GM12878 (cell line): ENCODE measurements around the gene VPS18. TPM values are rescaled to one million over a fixed set of nuclear protein-coding genes. Genes with fewer than 3 reads are reported as not detected.

Experiments used
- ATAC-seq: fragments of 200-7000 bp; cut with Tn5 transposase; 3 replicates; pipeline ENCODE4 v1.9.1; 2020; ENCODE audit warnings: mild to moderate bottlenecking, moderate library complexity
- BruUV-seq: library from RNA; stranded (reverse); fragments of 400-500 nt; replicated peaks from 2 replicates; lab custom pipeline; 2021; lab: Mats Ljungman, UMichigan
- CTCF ChIA-PET: fragments of 300-600 bp; sonication (Branson Sonifier 250); formaldehyde crosslinking; extraction: SDS; loops from one replicate; lab custom pipeline; 2021; ENCODE audit warnings: inconsistent platforms; lab: Yijun Ruan, JAX
- POLR2A ChIA-PET: fragments of 350-600 bp; formaldehyde crosslinking; extraction: SDS; loops from one replicate; lab custom pipeline; 2021; ENCODE audit warnings: inconsistent platforms; lab: Charles Lee
- RAD21 ChIA-PET: fragments of 300-600 bp; sonication (Branson Sonifier 250); formaldehyde crosslinking; loops from one replicate; lab custom pipeline; 2023; ENCODE audit warnings: antibody characterized with exemption; ENCODE audit not compliant: unreplicated experiment; lab: Charles Lee
- SMC1A ChIA-PET: fragments of 300-600 bp; sonication (Branson Sonifier 250); formaldehyde crosslinking; loops from one replicate; lab custom pipeline; 2023; ENCODE audit not compliant: unreplicated experiment, uncharacterized antibody; lab: Charles Lee
- DNase-seq: peaks from one replicate; pipeline ENCODE4 v3.0.0-alpha.2; 2011; ENCODE audit warnings: low read depth, low spot score
- FAIRE-seq: peaks from 3 replicates; lab custom pipeline; 2011; peaks lifted over from hg19 to GRCh38; lab: Jason Lieb, UNC
- H2AFZ ChIP-seq: 2 replicates; pipeline ENCODE4 v1.6.0; 2011; ENCODE audit warnings: low read depth, low read length, control low read depth; ENCODE audit not compliant: control insufficient read depth
- H3K27ac ChIP-seq: 2 replicates; pipeline ENCODE4 v1.5.1; 2011; ENCODE audit warnings: control low read depth; ENCODE audit not compliant: control insufficient read depth, insufficient read depth
- H3K27me3 ChIP-seq, 2 experiments: replicated peaks in 1 of 2; 2 replicates each; pipeline versions ENCODE4 v1.6.0 to v1.6.1; 2011; ENCODE audit warnings: low read length in 1 of 2; ENCODE audit not compliant: control insufficient read depth in 2 of 2, insufficient read depth in 2 of 2
- H3K36me3 ChIP-seq, 2 experiments: 2 replicates each; pipeline ENCODE4 v1.5.1; 2011; ENCODE audit warnings: low read length in 1 of 2; ENCODE audit not compliant: control insufficient read depth in 2 of 2, insufficient read depth in 2 of 2
- H3K4me1 ChIP-seq: 2 replicates; pipeline ENCODE4 v1.6.1; 2011; ENCODE audit warnings: mild to moderate bottlenecking, low read length, moderate library complexity, mixed read lengths; ENCODE audit not compliant: control insufficient read depth, insufficient read depth
- H3K4me2 ChIP-seq: 2 replicates; pipeline ENCODE4 v1.6.0; 2011; ENCODE audit warnings: control low read depth; ENCODE audit not compliant: control insufficient read depth, insufficient read depth
- H3K4me3 ChIP-seq: fragments of 200-600 bp; sonication (generic); 2 replicates; pipeline ENCODE4 v1.5.1; 2016
- H3K79me2 ChIP-seq: 2 replicates; pipeline ENCODE4 v1.6.0; 2011; ENCODE audit warnings: low read length; ENCODE audit not compliant: control insufficient read depth, insufficient read depth
- H3K9ac ChIP-seq: 2 replicates; pipeline ENCODE4 v1.8.0; 2011; ENCODE audit warnings: low read length, control low read depth, mixed read lengths; ENCODE audit not compliant: control insufficient read depth, insufficient read depth
- H3K9me3 ChIP-seq: replicated peaks from 3 replicates; pipeline ENCODE4 v1.5.1; 2011; ENCODE audit warnings: mild to moderate bottlenecking, low read length; ENCODE audit not compliant: control insufficient read depth, insufficient read depth
- H4K20me1 ChIP-seq: 2 replicates; pipeline ENCODE4 v1.6.0; 2011; ENCODE audit not compliant: control insufficient read depth, insufficient read depth
- IKZF1 ChIP-seq: fragments of 450-650 bp; conservative IDR thresholded peaks from 2 replicates; pipeline ENCODE4 v1.6.1; 2017; ENCODE audit warnings: antibody characterized with exemption, mild to moderate bottlenecking
- POLR2A ChIP-seq: IDR thresholded peaks from 2 replicates; pipeline ENCODE4 v1.6.1; 2011; ENCODE audit warnings: low read depth, mild to moderate bottlenecking, low read length
- RCOR1 ChIP-seq: conservative IDR thresholded peaks from 2 replicates; pipeline ENCODE4 v1.6.1; 2012; ENCODE audit warnings: low read depth, low read length, improper control_type of control experiment
- SPI1 ChIP-seq: IDR thresholded peaks from 2 replicates; pipeline ENCODE4 v1.6.1; 2011; ENCODE audit warnings: low read depth, mild to moderate bottlenecking, low read length, moderate library complexity, borderline replicate concordance; ENCODE audit not compliant: insufficient read depth
- WGBS: methylation state at CpG from one replicate; pipeline ENCODE4 v1.1.6; 2016; ENCODE audit warnings: low lambda C conversion rate; ENCODE audit not compliant: insufficient replicate concordance, insufficient coverage; ENCODE audit errors: missing lambda C conversion rate; 5-methylcytosine and 5-hydroxymethylcytosine counted together
- in situ Hi-C: fragments of 300-500 bp; cut with MboI; formaldehyde crosslinking; loops from 9 replicates; pipeline ENCODE4 v1.14.3; 2018; ENCODE audit warnings: mixed read lengths
- intact Hi-C: fragments of 100-400 bp; cut with micrococcal nuclease; formaldehyde crosslinking; loops from one replicate; pipeline ENCODE4 v1.14.2; 2022; ENCODE audit not compliant: unreplicated experiment
- polyA plus RNA-seq, 11 experiments: library from polyadenylated mRNA; depleted of rRNA in 4 of 11; unstranded in 6 of 11; stranded (reverse) in 5 of 11; fragments of >200 nt; fragmentation: Nextera tagmentation in 4 of 11; fragmentation: Illumina TruSeq in 1 of 11; extraction: Ambion mirVana in 4 of 11; extraction: Trizol in 1 of 11; gene quantifications; 1 replicate in 1 of 11; 2 replicates in 10 of 11; pipeline versions ENCODE4 v1.2.1 to v1.2.3, GENCODE V29; 2011 to 2016; ENCODE audit warnings: inconsistent platforms in 2 of 11, missing spikeins in 2 of 11, low read depth in 1 of 11
- total RNA-seq, 4 experiments: library from RNA; depleted of rRNA in 3 of 4; stranded (reverse); fragments of >200 nt in 3 of 4; fragmentation: Illumina TruSeq in 1 of 4; extraction: Trizol in 1 of 4; gene quantifications; 2 replicates each; pipeline versions ENCODE4 v1.2.1 to v1.2.3, GENCODE V29; 2013 to 2021
- TF ChIP-seq, protein P1 (sequence below): IDR thresholded peaks from 2 replicates; pipeline ENCODE4 v1.6.1; 2012; ENCODE audit warnings: low read depth, low read length, improper control_type of control experiment
- TF ChIP-seq, protein P2 (sequence below): fragments of 450-650 bp; conservative IDR thresholded peaks from 2 replicates; pipeline ENCODE4 v1.6.1; 2017; ENCODE audit warnings: mild to moderate bottlenecking, moderate library complexity
- TF ChIP-seq, protein P3 (sequence below): fragments of 450-650 bp; IDR thresholded peaks from 2 replicates; pipeline ENCODE4 v1.6.1; 2016; ENCODE audit warnings: mild to moderate bottlenecking
- TF ChIP-seq, protein P4 (sequence below): fragments of 450-650 bp; IDR thresholded peaks from 2 replicates; pipeline ENCODE4 v1.6.1; 2017; ENCODE audit warnings: mild to moderate bottlenecking, low read depth, inconsistent platforms; ENCODE audit not compliant: poor library complexity, severe bottlenecking

The VPS18 gene
- total and polyA plus RNA-seq, 10 of the 15 experiments (the other 5 are each of a cell fraction or from before 2014, with no cell fraction given), result 0.71 to 20.4 (median 10.6) TPM

DNA sequence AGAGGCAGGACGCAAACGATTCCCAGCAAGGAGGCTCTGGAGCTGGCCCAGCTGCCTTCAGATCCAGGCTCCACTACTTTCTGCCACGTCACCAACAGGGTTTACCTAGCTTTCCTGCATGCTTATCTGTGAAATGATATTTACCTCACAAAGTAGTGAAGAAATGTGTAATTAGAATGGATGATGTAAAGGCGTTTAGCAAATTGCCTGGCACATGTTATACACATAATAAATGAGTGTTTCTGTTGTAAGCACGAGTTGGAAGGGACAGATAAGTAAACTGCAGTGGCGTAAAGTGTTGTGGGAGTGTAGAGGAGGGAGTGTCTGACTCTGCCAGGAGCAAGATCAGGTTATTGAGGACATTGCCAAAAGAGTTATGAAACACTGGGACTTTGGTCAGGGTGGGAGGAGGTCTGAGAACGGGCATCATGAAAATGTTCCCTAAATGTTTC is 55.5 kb downstream of the VPS18 start (continued):
- TF ChIP-seq, protein P1, sequence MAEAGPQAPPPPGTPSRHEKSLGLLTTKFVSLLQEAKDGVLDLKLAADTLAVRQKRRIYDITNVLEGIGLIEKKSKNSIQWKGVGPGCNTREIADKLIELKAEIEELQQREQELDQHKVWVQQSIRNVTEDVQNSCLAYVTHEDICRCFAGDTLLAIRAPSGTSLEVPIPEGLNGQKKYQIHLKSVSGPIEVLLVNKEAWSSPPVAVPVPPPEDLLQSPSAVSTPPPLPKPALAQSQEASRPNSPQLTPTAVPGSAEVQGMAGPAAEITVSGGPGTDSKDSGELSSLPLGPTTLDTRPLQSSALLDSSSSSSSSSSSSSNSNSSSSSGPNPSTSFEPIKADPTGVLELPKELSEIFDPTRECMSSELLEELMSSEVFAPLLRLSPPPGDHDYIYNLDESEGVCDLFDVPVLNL, result no peak

DNA sequence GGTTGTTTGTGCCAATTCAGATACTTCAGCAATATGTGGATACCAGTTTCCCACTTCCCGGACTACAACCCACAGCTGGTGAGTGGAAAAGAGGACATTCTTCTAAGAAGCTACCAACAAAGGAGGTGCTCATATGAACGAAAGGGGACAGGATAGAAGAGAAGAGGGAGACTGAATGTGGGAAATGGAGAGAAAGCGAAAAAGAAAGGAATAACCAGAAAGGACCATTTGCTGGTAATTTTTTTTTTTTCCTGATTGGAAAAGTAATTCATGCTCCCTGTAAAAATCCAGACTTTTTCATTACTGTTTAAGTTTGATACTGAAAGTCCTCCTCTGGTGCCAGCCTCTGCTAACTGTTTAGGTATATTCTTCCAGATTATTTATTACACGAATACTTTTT is 57.5 kb downstream of the VPS18 start:
- BruUV-seq, result no TSS peak
- no peaks in the 10 kb centered on the region for H3K79me2 ChIP-seq
- H3K4me3 ChIP-seq, result no peak overlapping the region
- CTCF ChIA-PET, result interaction anchor here (0.5 to 4.3 kb wide), 5 partner anchors 10 to 650 kb away, joined by 3 to 37 read pairs (median 4); no protein-coding TSS in a partner anchor
- intact Hi-C loops (no loop called here), in situ Hi-C loops (no loop called here)
- no peak overlapping the region for H3K27ac ChIP-seq
- RAD21 ChIA-PET, result interaction anchor here (0.7 to 1.5 kb wide), 2 partner anchors 12 to 27 kb away, joined by 3 read pairs; no protein-coding TSS in a partner anchor
- peaks cover 7% of the 10 kb centered on the region for H3K4me1 ChIP-seq
- H4K20me1 ChIP-seq, result no peaks in the 10 kb centered on the region
- 96% methylated on average over 4 of the region's 4 CpGs for WGBS
- H2AFZ ChIP-seq, result no peak overlapping the region
- no peaks in the 10 kb centered on the region for H3K27me3 ChIP-seq
- FAIRE-seq, result no peak
- POLR2A ChIA-PET, result interaction anchor here (3.0 kb wide), 1 partner anchor 11 kb away, joined by 20 read pairs; no protein-coding TSS in a partner anchor
- H3K9me3 ChIP-seq, result no peaks in the 10 kb centered on the region
- no peak for DNase-seq
- TF ChIP-seq SPI1 (no peak), IKZF1 (no peak), RCOR1 (no peak), POLR2A (no peak)
- TF ChIP-seq, protein P2, sequence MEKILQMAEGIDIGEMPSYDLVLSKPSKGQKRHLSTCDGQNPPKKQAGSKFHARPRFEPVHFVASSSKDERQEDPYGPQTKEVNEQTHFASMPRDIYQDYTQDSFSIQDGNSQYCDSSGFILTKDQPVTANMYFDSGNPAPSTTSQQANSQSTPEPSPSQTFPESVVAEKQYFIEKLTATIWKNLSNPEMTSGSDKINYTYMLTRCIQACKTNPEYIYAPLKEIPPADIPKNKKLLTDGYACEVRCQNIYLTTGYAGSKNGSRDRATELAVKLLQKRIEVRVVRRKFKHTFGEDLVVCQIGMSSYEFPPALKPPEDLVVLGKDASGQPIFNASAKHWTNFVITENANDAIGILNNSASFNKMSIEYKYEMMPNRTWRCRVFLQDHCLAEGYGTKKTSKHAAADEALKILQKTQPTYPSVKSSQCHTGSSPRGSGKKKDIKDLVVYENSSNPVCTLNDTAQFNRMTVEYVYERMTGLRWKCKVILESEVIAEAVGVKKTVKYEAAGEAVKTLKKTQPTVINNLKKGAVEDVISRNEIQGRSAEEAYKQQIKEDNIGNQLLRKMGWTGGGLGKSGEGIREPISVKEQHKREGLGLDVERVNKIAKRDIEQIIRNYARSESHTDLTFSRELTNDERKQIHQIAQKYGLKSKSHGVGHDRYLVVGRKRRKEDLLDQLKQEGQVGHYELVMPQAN, result no peak
- TF ChIP-seq, protein P3, sequence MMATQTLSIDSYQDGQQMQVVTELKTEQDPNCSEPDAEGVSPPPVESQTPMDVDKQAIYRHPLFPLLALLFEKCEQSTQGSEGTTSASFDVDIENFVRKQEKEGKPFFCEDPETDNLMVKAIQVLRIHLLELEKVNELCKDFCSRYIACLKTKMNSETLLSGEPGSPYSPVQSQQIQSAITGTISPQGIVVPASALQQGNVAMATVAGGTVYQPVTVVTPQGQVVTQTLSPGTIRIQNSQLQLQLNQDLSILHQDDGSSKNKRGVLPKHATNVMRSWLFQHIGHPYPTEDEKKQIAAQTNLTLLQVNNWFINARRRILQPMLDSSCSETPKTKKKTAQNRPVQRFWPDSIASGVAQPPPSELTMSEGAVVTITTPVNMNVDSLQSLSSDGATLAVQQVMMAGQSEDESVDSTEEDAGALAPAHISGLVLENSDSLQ, result no peak
- TF ChIP-seq, protein P4, sequence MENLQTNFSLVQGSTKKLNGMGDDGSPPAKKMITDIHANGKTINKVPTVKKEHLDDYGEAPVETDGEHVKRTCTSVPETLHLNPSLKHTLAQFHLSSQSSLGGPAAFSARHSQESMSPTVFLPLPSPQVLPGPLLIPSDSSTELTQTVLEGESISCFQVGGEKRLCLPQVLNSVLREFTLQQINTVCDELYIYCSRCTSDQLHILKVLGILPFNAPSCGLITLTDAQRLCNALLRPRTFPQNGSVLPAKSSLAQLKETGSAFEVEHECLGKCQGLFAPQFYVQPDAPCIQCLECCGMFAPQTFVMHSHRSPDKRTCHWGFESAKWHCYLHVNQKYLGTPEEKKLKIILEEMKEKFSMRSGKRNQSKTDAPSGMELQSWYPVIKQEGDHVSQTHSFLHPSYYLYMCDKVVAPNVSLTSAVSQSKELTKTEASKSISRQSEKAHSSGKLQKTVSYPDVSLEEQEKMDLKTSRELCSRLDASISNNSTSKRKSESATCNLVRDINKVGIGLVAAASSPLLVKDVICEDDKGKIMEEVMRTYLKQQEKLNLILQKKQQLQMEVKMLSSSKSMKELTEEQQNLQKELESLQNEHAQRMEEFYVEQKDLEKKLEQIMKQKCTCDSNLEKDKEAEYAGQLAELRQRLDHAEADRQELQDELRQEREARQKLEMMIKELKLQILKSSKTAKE, result no peak
- no peak overlapping the region for H3K9ac ChIP-seq
- SMC1A ChIA-PET, result interaction anchor here (0.6 to 1.2 kb wide), 2 partner anchors 9 to 47 kb away, joined by 3 to 5 read pairs; no protein-coding TSS in a partner anchor
- H3K36me3 ChIP-seq, result no peaks in the 10 kb centered on the region
- H3K4me2 ChIP-seq, result no peak overlapping the region
- ATAC-seq, result no peak
